ENCODE measurements around the gene DOK3. TPM values are rescaled to one million over a fixed set of nuclear protein-coding genes. Genes with fewer than 3 reads are reported as not detected.
A peak's percentile ranks its signal among the peaks of the same experiment; 100 is the strongest.

DOK3 gene
- total and polyA plus RNA-seq, 10 of the 15 experiments (the other 5 are each of a cell fraction or from before 2014, with no cell fraction given) = 6.6 to 107 (median 52.1) TPM

DNA sequence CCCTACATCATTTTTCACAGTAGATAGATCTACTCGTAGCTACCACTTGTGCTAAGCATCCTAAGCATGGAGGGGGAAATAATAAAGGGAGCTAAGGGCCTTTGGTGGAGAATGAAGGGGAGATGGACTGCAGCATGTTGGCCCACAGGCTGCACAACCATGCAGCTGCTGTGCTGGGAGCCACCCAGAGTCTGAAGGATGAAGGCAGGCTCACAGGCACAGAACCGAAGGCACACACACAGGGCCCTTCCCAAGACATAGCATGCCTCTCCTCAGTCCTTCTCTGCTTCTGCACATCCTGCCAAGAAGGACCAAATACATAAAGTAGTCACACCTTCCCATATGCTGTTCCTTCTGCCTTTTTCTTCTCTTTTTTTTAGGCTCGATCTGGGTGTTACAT is 38.1 kb upstream of the DOK3 start:
- Histone ChIP-seq H3K9ac (ENCODE audit: control insufficient read depth, insufficient read depth, low read length) (no peak overlapping the region), H3K27ac (ENCODE audit: control insufficient read depth, insufficient read depth) (no peak overlapping the region), H3K9me3 (replicated peaks; ENCODE audit: control insufficient read depth, insufficient read depth, low read length) (no peaks in the 10 kb centered on the region), H4K20me1 (ENCODE audit: control insufficient read depth, insufficient read depth) (no peaks in the 10 kb centered on the region; the same call in 1 of the 2 replicates), H3K4me1 (ENCODE audit: control insufficient read depth, insufficient read depth, low read length) (peaks cover 2% of the 10 kb centered on the region), H2AFZ (ENCODE audit: control insufficient read depth, low read depth, low read length) (no peak overlapping the region), H3K4me2 (ENCODE audit: control insufficient read depth, insufficient read depth) (no peak overlapping the region), H3K27me3 (replicated peaks in 1 of 2; ENCODE audit: control insufficient read depth in 2 of 2, insufficient read depth in 2 of 2, low read length in 1 of 2) (no peaks in the 10 kb centered on the region), H3K36me3 (ENCODE audit: control insufficient read depth in 2 of 2, insufficient read depth in 2 of 2, low read length in 1 of 2) (peaks cover 0 to 9% of the 10 kb centered on the region in 2 experiments; a peak in 1 of 4 replicates), H3K4me3 (no peak overlapping the region), H3K79me2 (ENCODE audit: control insufficient read depth, insufficient read depth, low read length) (peaks cover 9% of the 10 kb centered on the region)
- BruUV-seq (replicated peaks) = no TSS peak
- ATAC-seq (no peak), DNase-seq (ENCODE audit: low read depth, low spot score) (no peak), FAIRE-seq (no peak)
- TF ChIP-seq ZNF274 (IDR thresholded peaks at IDR 0.05; ENCODE audit: insufficient read depth, insufficient read length) = no peak
- in situ Hi-C loops (cut with MboI) = no loop called here
- SMC1A ChIA-PET (ENCODE audit: uncharacterized antibody, unreplicated experiment) = no interaction called here
- 95% methylated on average over 3 of the region's 3 CpGs for WGBS (ENCODE audit: insufficient coverage, insufficient replicate concordance, low lambda C conversion rate, missing lambda C conversion rate)
- CTCF ChIA-PET = interaction anchor here (0.9 kb wide), 2 partner anchors 13 to 238 kb away, joined by 3 read pairs; no protein-coding TSS in a partner anchor
- intact Hi-C loops (cut with micrococcal nuclease; ENCODE audit: unreplicated experiment) = no loop called here
- POLR2A ChIA-PET = interaction anchor here (1.0 kb wide), 1 partner anchor 11 kb away, joined by 3 read pairs; no protein-coding TSS in a partner anchor
- RAD21 ChIA-PET (ENCODE audit: unreplicated experiment) = no interaction called here

DNA sequence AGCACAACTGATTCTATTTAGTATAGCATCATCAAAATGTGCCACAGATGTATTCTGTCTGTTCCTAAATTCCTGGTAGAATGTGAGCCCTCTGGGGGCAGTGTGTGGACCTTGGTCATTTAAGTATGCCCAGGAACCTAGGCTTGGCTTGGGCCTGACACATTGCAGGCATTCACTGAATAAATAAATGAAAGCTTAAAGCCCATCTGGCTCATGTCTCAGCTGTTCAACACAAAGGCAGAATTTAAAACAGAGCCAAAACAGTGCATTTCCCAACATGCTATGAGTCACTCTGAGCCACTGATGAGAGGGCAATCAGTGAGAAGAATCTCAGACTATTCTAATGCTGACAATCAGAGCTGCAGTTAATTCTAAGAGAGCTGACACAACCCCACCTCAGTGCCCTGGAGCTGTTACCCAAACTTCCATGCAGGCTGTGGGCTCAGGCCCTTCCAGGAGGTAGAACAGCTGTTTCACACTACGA is 36.7 kb upstream of the DOK3 start:
- Histone ChIP-seq H3K4me2 (ENCODE audit: control insufficient read depth, insufficient read depth) (no peak overlapping the region), H3K9ac (ENCODE audit: control insufficient read depth, insufficient read depth, low read length) (no peak overlapping the region)
- no peak for ATAC-seq

More for the DNA sequence above, 36.7 kb upstream of the DOK3 start:
- no peak overlapping the region for H3K27ac ChIP-seq (ENCODE audit: control insufficient read depth, insufficient read depth)
- POLR2A ChIA-PET = no interaction called here
- RAD21 ChIA-PET (ENCODE audit: unreplicated experiment) = interaction anchor here (1.6 kb wide), 1 partner anchor 25 kb away, joined by 3 read pairs; no protein-coding TSS in a partner anchor
- intact Hi-C loops (cut with micrococcal nuclease; ENCODE audit: unreplicated experiment) = no loop called here
- SMC1A ChIA-PET (ENCODE audit: uncharacterized antibody, unreplicated experiment) = interaction anchor here (0.6 to 1.6 kb wide), 3 partner anchors 12 to 76 kb away, joined by 3 read pairs; no protein-coding TSS in a partner anchor
- H3K27me3 ChIP-seq (replicated peaks in 1 of 2; ENCODE audit: control insufficient read depth in 2 of 2, insufficient read depth in 2 of 2, low read length in 1 of 2) = no peaks in the 10 kb centered on the region
- no peak for DNase-seq (ENCODE audit: low read depth, low spot score)
- H2AFZ ChIP-seq (ENCODE audit: control insufficient read depth, low read depth, low read length) = no peak overlapping the region
- H3K4me1 ChIP-seq (ENCODE audit: control insufficient read depth, insufficient read depth, low read length) = no peaks in the 10 kb centered on the region
- WGBS (ENCODE audit: insufficient coverage, insufficient replicate concordance, low lambda C conversion rate, missing lambda C conversion rate) = 92% methylated on average over 1 of the region's 1 CpG
- H4K20me1 ChIP-seq (ENCODE audit: control insufficient read depth, insufficient read depth) = no peaks in the 10 kb centered on the region
- CTCF ChIA-PET = interaction anchor here (1.0 to 1.7 kb wide), 2 partner anchors 36 to 45 kb away, joined by 3 to 4 read pairs; partner anchors contain the start of gene DOK3
- no peak overlapping the region for H3K4me3 ChIP-seq
- TF ChIP-seq KAT2A (conservative IDR thresholded peaks at IDR 0.05; ENCODE audit: control insufficient read depth, low read depth, low read length) (no peak), ZSCAN29 (IDR thresholded peaks at IDR 0.05) (no peak), CBX5 (IDR thresholded peaks at IDR 0.05; ENCODE audit: low read depth) (no peak), ETV6 (conservative IDR thresholded peaks at IDR 0.05 in 1 of 2, IDR thresholded peaks at IDR 0.05 in 1 of 2; ENCODE audit: borderline replicate concordance in 1 of 2, low read depth in 1 of 2) (no peak), PML (IDR thresholded peaks at IDR 0.05; ENCODE audit: low read length) (no peak)
- TF ChIP-seq, protein P1, sequence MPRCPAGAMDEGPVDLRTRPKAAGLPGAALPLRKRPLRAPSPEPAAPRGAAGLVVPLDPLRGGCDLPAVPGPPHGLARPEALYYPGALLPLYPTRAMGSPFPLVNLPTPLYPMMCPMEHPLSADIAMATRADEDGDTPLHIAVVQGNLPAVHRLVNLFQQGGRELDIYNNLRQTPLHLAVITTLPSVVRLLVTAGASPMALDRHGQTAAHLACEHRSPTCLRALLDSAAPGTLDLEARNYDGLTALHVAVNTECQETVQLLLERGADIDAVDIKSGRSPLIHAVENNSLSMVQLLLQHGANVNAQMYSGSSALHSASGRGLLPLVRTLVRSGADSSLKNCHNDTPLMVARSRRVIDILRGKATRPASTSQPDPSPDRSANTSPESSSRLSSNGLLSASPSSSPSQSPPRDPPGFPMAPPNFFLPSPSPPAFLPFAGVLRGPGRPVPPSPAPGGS (IDR thresholded peaks at IDR 0.05; ENCODE audit: borderline replicate concordance, insufficient read depth, low read depth, low read length, poor library complexity, severe bottlenecking) = peak; percentile 27
- TF ChIP-seq, protein P2, sequence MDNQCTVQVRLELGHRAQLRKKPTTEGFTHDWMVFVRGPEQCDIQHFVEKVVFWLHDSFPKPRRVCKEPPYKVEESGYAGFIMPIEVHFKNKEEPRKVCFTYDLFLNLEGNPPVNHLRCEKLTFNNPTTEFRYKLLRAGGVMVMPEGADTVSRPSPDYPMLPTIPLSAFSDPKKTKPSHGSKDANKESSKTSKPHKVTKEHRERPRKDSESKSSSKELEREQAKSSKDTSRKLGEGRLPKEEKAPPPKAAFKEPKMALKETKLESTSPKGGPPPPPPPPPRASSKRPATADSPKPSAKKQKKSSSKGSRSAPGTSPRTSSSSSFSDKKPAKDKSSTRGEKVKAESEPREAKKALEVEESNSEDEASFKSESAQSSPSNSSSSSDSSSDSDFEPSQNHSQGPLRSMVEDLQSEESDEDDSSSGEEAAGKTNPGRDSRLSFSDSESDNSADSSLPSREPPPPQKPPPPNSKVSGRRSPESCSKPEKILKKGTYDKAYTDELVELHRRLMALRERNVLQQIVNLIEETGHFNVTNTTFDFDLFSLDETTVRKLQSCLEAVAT (IDR thresholded peaks at IDR 0.05) = no peak
- peaks cover 4% of the 10 kb centered on the region for H3K79me2 ChIP-seq (ENCODE audit: control insufficient read depth, insufficient read depth, low read length)
- in situ Hi-C loops (cut with MboI) = no loop called here
- no peaks in the 10 kb centered on the region for H3K9me3 ChIP-seq (replicated peaks; ENCODE audit: control insufficient read depth, insufficient read depth, low read length)
- FAIRE-seq = no peak
- peaks cover 0 to 9% of the 10 kb centered on the region in 2 experiments; a peak in 1 of 4 replicates for H3K36me3 ChIP-seq (ENCODE audit: control insufficient read depth in 2 of 2, insufficient read depth in 2 of 2, low read length in 1 of 2)
- BruUV-seq (replicated peaks) = no TSS peak

Measured in GM12878 (cell line).